PC-9 (cell line): ENCODE measurements around the gene TBX21. TPM values are rescaled to one million over a fixed set of nuclear protein-coding genes. Genes with fewer than 3 reads are reported as not detected.

Source experiments
- BruUV-seq: library from RNA; stranded (reverse); fragments of 400-500 nt; replicated peaks from 2 replicates; lab custom pipeline; 2021; lab: Mats Ljungman, UMichigan
- CTCF ChIA-PET: fragments of 300-600 bp; sonication (Branson Sonifier 250); formaldehyde crosslinking; loops from one replicate; lab custom pipeline; 2022; ENCODE audit warnings: antibody characterized with exemption; lab: Charles Lee
- POLR2A ChIA-PET: fragments of 300-600 bp; sonication (Branson Sonifier 250); formaldehyde crosslinking; loops from one replicate; lab custom pipeline; 2022; ENCODE audit warnings: antibody characterized with exemption; ENCODE audit not compliant: unreplicated experiment; lab: Charles Lee
- DNase-seq, 2 experiments: peaks; one replicate each; pipeline versions ENCODE4 v3.0.0 to v3.0.0-alpha.2; 2015 to 2022; ENCODE audit warnings: mixed read lengths in 1 of 2
- H2AFZ ChIP-seq: fragments of 200-600 bp; sonication (generic); 2 replicates; pipeline ENCODE4 v1.8.1; 2017; ENCODE audit warnings: antibody characterized with exemption
- H3F3A ChIP-seq: fragments of 200-600 bp; sonication (generic); 2 replicates; pipeline ENCODE4 v1.8.1; 2017; ENCODE audit warnings: antibody characterized with exemption, mild to moderate bottlenecking, low read depth; ENCODE audit not compliant: insufficient read depth
- H3K27ac ChIP-seq: fragments of 200-600 bp; sonication (generic); 2 replicates; pipeline ENCODE4 v1.6.1; 2016; ENCODE audit warnings: mixed run types
- H3K27me3 ChIP-seq: fragments of 200-600 bp; sonication (generic); 2 replicates; pipeline ENCODE4 v1.6.1; 2016; ENCODE audit warnings: low read depth, mixed run types; ENCODE audit not compliant: insufficient read depth
- H3K36me3 ChIP-seq: fragments of 200-600 bp; sonication (generic); 2 replicates; pipeline ENCODE4 v1.6.1; 2016; ENCODE audit warnings: low read depth, mixed run types
- H3K4me1 ChIP-seq: fragments of 200-600 bp; sonication (generic); replicated peaks from 2 replicates; pipeline ENCODE4 v1.6.1; 2016; ENCODE audit warnings: mixed run types; ENCODE audit not compliant: insufficient read depth
- H3K4me2 ChIP-seq: fragments of 200-600 bp; sonication (generic); 2 replicates; pipeline ENCODE4 v1.6.1; 2017; ENCODE audit warnings: mixed run types
- H3K4me3 ChIP-seq: fragments of 200-600 bp; sonication (generic); 2 replicates; pipeline ENCODE4 v1.6.1; 2016; ENCODE audit warnings: mixed run types
- H3K79me2 ChIP-seq: fragments of 200-600 bp; sonication (generic); 2 replicates; pipeline ENCODE4 v1.6.1; 2017; ENCODE audit warnings: low read depth, mixed run types
- H3K9me2 ChIP-seq: fragments of 200-600 bp; sonication (generic); 2 replicates; pipeline ENCODE4 v1.8.1; 2017; ENCODE audit warnings: mild to moderate bottlenecking; ENCODE audit not compliant: insufficient read depth
- H3K9me3 ChIP-seq: fragments of 200-600 bp; sonication (generic); 2 replicates; pipeline ENCODE4 v1.8.1; 2016; ENCODE audit warnings: low read depth; ENCODE audit not compliant: insufficient read depth
- H4K20me1 ChIP-seq: fragments of 200-600 bp; sonication (generic); 2 replicates; pipeline ENCODE4 v1.8.1; 2017; ENCODE audit not compliant: insufficient read depth
- CTCF ChIP-seq: fragments of 200-600 bp; sonication (generic); conservative IDR thresholded peaks from 2 replicates; pipeline ENCODE4 v1.6.1; 2017; ENCODE audit warnings: mixed run types, antibody characterized with exemption, mild to moderate bottlenecking, moderate library complexity
- EZH2 ChIP-seq: fragments of 200-600 bp; sonication (generic); IDR thresholded peaks from 2 replicates; pipeline ENCODE4 v1.8.0; 2017; ENCODE audit warnings: antibody characterized with exemption, low read depth
- intact Hi-C: fragments of 100-400 bp; cut with micrococcal nuclease; formaldehyde crosslinking; loops from one replicate; pipeline ENCODE4 v1.10.0; 2022; ENCODE audit not compliant: unreplicated experiment
- total RNA-seq: library from RNA; stranded (reverse); gene quantifications from 2 replicates; pipeline ENCODE4 v1.2.3, GENCODE V29; 2021

The TBX21 gene
- total RNA-seq, 1 experiment from 2014 or later: not detected

GRCh38 chr17:47703191-47703591 is 29.8 kb upstream of the TBX21 start:
- no peaks in the 10 kb centered on the region for H3K9me2 ChIP-seq
- no peaks in the 10 kb centered on the region; the same call in 1 of the 2 replicates for H4K20me1 ChIP-seq
- peaks cover under 1% of the 10 kb centered on the region; the same call in 1 of the 2 replicates for H3F3A ChIP-seq
- no peak overlapping the region for H3K4me3 ChIP-seq
- H3K4me2 ChIP-seq: no peak overlapping the region
- POLR2A ChIA-PET: no interaction called here
- no peak for TF ChIP-seq CTCF
- TF ChIP-seq EZH2: no peak
- H3K36me3 ChIP-seq: no peaks in the 10 kb centered on the region
- DNase-seq: no peak
- no peaks in the 10 kb centered on the region for H3K4me1 ChIP-seq
- CTCF ChIA-PET: no interaction called here
- no peaks in the 10 kb centered on the region for H3K9me3 ChIP-seq
- no peaks in the 10 kb centered on the region for H3K79me2 ChIP-seq
- no TSS peak for BruUV-seq
- H2AFZ ChIP-seq: no peak overlapping the region
- intact Hi-C loops: no loop called here
- H3K27ac ChIP-seq: no peak overlapping the region
- H3K27me3 ChIP-seq: no peaks in the 10 kb centered on the region

DNA sequence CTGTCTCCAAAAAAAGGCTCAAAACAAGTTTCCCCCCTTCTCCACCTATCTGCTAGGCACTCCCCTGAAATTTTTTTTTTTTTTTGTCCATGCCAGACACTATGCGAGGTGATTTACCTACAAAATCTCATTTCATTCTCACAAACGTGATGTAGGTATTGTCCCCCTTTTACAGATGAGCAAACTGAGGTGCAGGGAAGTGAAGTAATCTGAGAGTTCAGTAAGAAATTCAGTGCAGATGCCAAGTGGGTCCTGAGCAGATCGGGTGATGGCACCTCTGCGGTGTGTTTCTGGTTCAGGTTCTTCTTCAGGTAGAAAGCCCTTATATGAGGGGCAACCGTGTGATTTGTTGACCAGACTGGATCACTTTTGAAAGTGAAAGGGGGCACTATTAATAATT is 29.4 kb upstream of the TBX21 start:
- Histone ChIP-seq H3K4me2 (no peak overlapping the region), H3K27me3 (no peaks in the 10 kb centered on the region), H3K4me1 (no peaks in the 10 kb centered on the region), H4K20me1 (no peaks in the 10 kb centered on the region; the same call in 1 of the 2 replicates), H3K36me3 (no peaks in the 10 kb centered on the region), H2AFZ (no peak overlapping the region), H3K9me2 (no peaks in the 10 kb centered on the region), H3F3A (no peaks in the 10 kb centered on the region), H3K27ac (no peak overlapping the region), H3K9me3 (no peaks in the 10 kb centered on the region), H3K4me3 (no peak overlapping the region), H3K79me2 (no peaks in the 10 kb centered on the region)
- ChIA-PET POLR2A (no interaction called here), CTCF (no interaction called here)
- BruUV-seq: no TSS peak
- no peak for TF ChIP-seq EZH2
- no peak for TF ChIP-seq CTCF
- intact Hi-C loops: no loop called here
- no peak for DNase-seq

GRCh38 chr17:47704116-47704515 is 28.9 kb upstream of the TBX21 start:
- Histone ChIP-seq H3K4me2 (no peak overlapping the region), H3K27me3 (no peaks in the 10 kb centered on the region), H3K4me1 (no peaks in the 10 kb centered on the region), H3K4me3 (no peak overlapping the region), H3K9me2 (no peaks in the 10 kb centered on the region), H2AFZ (no peak overlapping the region), H3F3A (no peaks in the 10 kb centered on the region), H3K9me3 (no peaks in the 10 kb centered on the region), H3K36me3 (no peaks in the 10 kb centered on the region), H3K79me2 (no peaks in the 10 kb centered on the region), H3K27ac (no peak overlapping the region), H4K20me1 (no peaks in the 10 kb centered on the region; the same call in 1 of the 2 replicates)
- ChIA-PET CTCF (interaction anchor here (0.5 kb wide), 1 partner anchor 208 kb away, joined by 3 read pairs; no protein-coding TSS in a partner anchor), POLR2A (no interaction called here)
- BruUV-seq: no TSS peak
- intact Hi-C loops: no loop called here
- DNase-seq: no peak
- TF ChIP-seq CTCF: no peak
- TF ChIP-seq EZH2: no peak
